HG03097 (cell line): ENCODE data around the gene ELOA.

Experiments used
- ATAC-seq: cut with Tn5 transposase; IDR thresholded peaks from one replicate; pipeline ENCODE4 v1.9.1; 2021; ENCODE audit not compliant: unreplicated experiment, low FRiP score

The ELOA gene

GRCh38 chr1:23743287-23744152 lies at the start of gene ELOA:
Gene ELOA (plus strand): TSS chr1:23743471. CDS start chr1:23743504, 33 bp downstream.
- peak; percentile 71 for ATAC-seq

GRCh38 chr1:23693599-23693998 lies 49.7 kb upstream of the ELOA start:
- no peak for ATAC-seq

GRCh38 chr1:23694371-23694770 lies 48.9 kb upstream of the ELOA start:
- no peak for ATAC-seq

GRCh38 chr1:23695667-23696066 lies 47.6 kb upstream of the ELOA start:
- no peak for ATAC-seq

- ATAC-seq, result no peak
These were observed 46.8 kb upstream of the ELOA start for GRCh38 chr1:23696335-23696989.

GRCh38 chr1:23698466-23698865 lies 44.8 kb upstream of the ELOA start:
- ATAC-seq, result no peak

- ATAC-seq, result no peak
These were observed 43.7 kb upstream of the ELOA start for GRCh38 chr1:23699280-23700179.

GRCh38 chr1:23701310-23701709 lies 42.0 kb upstream of the ELOA start:
- ATAC-seq, result no peak

GRCh38 chr1:23701996-23702395 lies 41.3 kb upstream of the ELOA start:
- ATAC-seq, result no peak

GRCh38 chr1:23704834-23705495 lies 38.3 kb upstream of the ELOA start:
- no peak for ATAC-seq

GRCh38 chr1:23709229-23709628 lies 34.0 kb upstream of the ELOA start:
- ATAC-seq, result no peak

GRCh38 chr1:23718482-23718881 lies 24.8 kb upstream of the ELOA start:
- ATAC-seq, result no peak

- ATAC-seq, result no peak
These were observed 24.0 kb upstream of the ELOA start for GRCh38 chr1:23719162-23719820.

- peak; percentile 50 for ATAC-seq
These were observed 22.8 kb upstream of the ELOA start for GRCh38 chr1:23720256-23720995.

- no peak for ATAC-seq
These were observed 20.6 kb upstream of the ELOA start for GRCh38 chr1:23722652-23723051.

GRCh38 chr1:23726686-23727085 lies 16.6 kb upstream of the ELOA start:
- ATAC-seq, result no peak

GRCh38 chr1:23727362-23727811 lies 15.9 kb upstream of the ELOA start:
- ATAC-seq, result no peak

GRCh38 chr1:23732363-23733224 lies 10.7 kb upstream of the ELOA start:
- ATAC-seq, result no peak
